GM23338 (cell line): ENCODE results near the gene NBDY. TPM values are rescaled to one million over a fixed set of nuclear protein-coding genes. Genes with fewer than 3 reads are reported as not detected.

Experiments used
- ATAC-seq: fragments of 200-7000 bp; cut with Tn5 transposase; 3 replicates; pipeline ENCODE4 v1.9.1; 2020
- DNase-seq: peaks from one replicate; pipeline ENCODE4 v3.0.0-alpha.2; 2015; ENCODE audit warnings: low spot score
- H2AFZ ChIP-seq: fragments of 200-600 bp; sonication (generic); 2 replicates; pipeline ENCODE4 v1.8.0; 2016; ENCODE audit warnings: antibody characterized with exemption, mild to moderate bottlenecking, moderate library complexity
- H3F3A ChIP-seq: fragments of 200-600 bp; sonication (generic); replicated peaks from 2 replicates; pipeline ENCODE4 v1.8.0; 2017; ENCODE audit warnings: antibody characterized with exemption, mixed run types, low read depth
- H3K27ac ChIP-seq: fragments of 200-600 bp; sonication (generic); 2 replicates; pipeline ENCODE4 v1.6.1; 2016; ENCODE audit warnings: low read depth
- H3K27me3 ChIP-seq: fragments of 200-600 bp; sonication (generic); 2 replicates; pipeline ENCODE4 v1.8.0; 2016; ENCODE audit warnings: mild to moderate bottlenecking, mixed run types, moderate library complexity; ENCODE audit not compliant: insufficient read depth
- H3K36me3 ChIP-seq: fragments of 200-600 bp; sonication (generic); 2 replicates; pipeline ENCODE4 v1.8.0; 2016; ENCODE audit warnings: mild to moderate bottlenecking; ENCODE audit not compliant: insufficient read depth
- H3K4me1 ChIP-seq: fragments of 200-600 bp; sonication (generic); 2 replicates; pipeline ENCODE4 v1.8.0; 2016; ENCODE audit warnings: mild to moderate bottlenecking, moderate library complexity; ENCODE audit not compliant: insufficient read depth
- H3K4me2 ChIP-seq: fragments of 200-600 bp; sonication (generic); 2 replicates; pipeline ENCODE4 v1.7.1; 2017; ENCODE audit warnings: mixed run types
- H3K4me3 ChIP-seq: fragments of 200-600 bp; sonication (generic); 2 replicates; pipeline ENCODE4 v1.6.1; 2016; ENCODE audit warnings: mixed run types
- H3K79me2 ChIP-seq: fragments of 200-600 bp; sonication (generic); replicated peaks from 2 replicates; pipeline ENCODE4 v1.8.0; 2017; ENCODE audit warnings: mild to moderate bottlenecking; ENCODE audit not compliant: insufficient read depth
- H3K9me2 ChIP-seq: fragments of 200-600 bp; sonication (generic); 2 replicates; pipeline ENCODE4 v1.8.0; 2017; ENCODE audit not compliant: insufficient read depth
- H4K20me1 ChIP-seq: fragments of 200-600 bp; sonication (generic); replicated peaks from 2 replicates; pipeline ENCODE4 v1.8.0; 2017; ENCODE audit warnings: mild to moderate bottlenecking; ENCODE audit not compliant: insufficient read depth
- H3K27ac Mint-ChIP-seq: 2 replicates; pipeline ENCODE4 v1.8.0; 2020; ENCODE audit warnings: inconsistent platforms, mild to moderate bottlenecking, moderate library complexity, mixed read lengths
- H3K27me3 Mint-ChIP-seq: 3 replicates; pipeline ENCODE4 v1.8.0; 2022; ENCODE audit warnings: low read depth, mild to moderate bottlenecking, moderate library complexity, mixed read lengths, inconsistent platforms; ENCODE audit not compliant: insufficient read depth, poor library complexity
- H3K36me3 Mint-ChIP-seq: 3 replicates; pipeline ENCODE4 v1.8.0; 2021; ENCODE audit warnings: low read depth, mild to moderate bottlenecking, inconsistent platforms, moderate library complexity, mixed read lengths
- H3K4me1 Mint-ChIP-seq: 3 replicates; pipeline ENCODE4 v1.8.0; 2020; ENCODE audit warnings: mild to moderate bottlenecking, inconsistent platforms, mixed read lengths
- H3K4me3 Mint-ChIP-seq: 3 replicates; pipeline ENCODE4 v1.8.0; 2021; ENCODE audit warnings: moderate library complexity, mild to moderate bottlenecking, inconsistent platforms, mixed read lengths
- H3K9me3 Mint-ChIP-seq: 3 replicates; pipeline ENCODE4 v1.8.0; 2020; ENCODE audit warnings: moderate library complexity, mild to moderate bottlenecking, inconsistent platforms, mixed read lengths
- CREB1 ChIP-seq: fragments of 250-450 bp; sonication (Bioruptor Pico); IDR thresholded peaks from 2 replicates; pipeline ENCODE4 v1.5.0; 2020; ENCODE audit warnings: low read depth, mild to moderate bottlenecking, moderate library complexity
- CTCF ChIP-seq, 2 experiments: fragments of 200-600 bp in 1 of 2; sonication (generic) in 1 of 2; conservative IDR thresholded peaks; 2 replicates each; pipeline versions ENCODE4 v1.5.1 to v1.6.1; 2016 to 2017; ENCODE audit warnings: antibody characterized with exemption in 2 of 2, low read depth in 2 of 2, mild to moderate bottlenecking in 2 of 2, moderate library complexity in 1 of 2
- EZH2 ChIP-seq: fragments of 200-600 bp; sonication (generic); IDR thresholded peaks from one replicate; pipeline ENCODE4 v1.8.0; 2017; ENCODE audit warnings: antibody characterized with exemption, mild to moderate bottlenecking, low read depth; ENCODE audit not compliant: unreplicated experiment
- EZH2phosphoT487 ChIP-seq: fragments of 200-600 bp; sonication (generic); IDR thresholded peaks from one replicate; pipeline ENCODE4 v1.8.1; 2018; ENCODE audit warnings: antibody characterized with exemption; ENCODE audit not compliant: unreplicated experiment
- JUNB ChIP-seq: IDR thresholded peaks from one replicate; pipeline ENCODE4 v1.6.1; 2016; ENCODE audit warnings: antibody characterized with exemption; ENCODE audit not compliant: unreplicated experiment
- NANOG ChIP-seq: IDR thresholded peaks from 2 replicates; pipeline ENCODE4 v1.6.1; 2016; ENCODE audit warnings: antibody characterized with exemption, borderline replicate concordance
- POLR2AphosphoS5 ChIP-seq: IDR thresholded peaks from 2 replicates; pipeline ENCODE4 v1.6.1; 2016; ENCODE audit warnings: antibody characterized with exemption, low read depth
- STAT1 ChIP-seq: IDR thresholded peaks from one replicate; pipeline ENCODE4 v1.6.1; 2016; ENCODE audit warnings: antibody characterized with exemption; ENCODE audit not compliant: unreplicated experiment
- ZNF331 ChIP-seq: fragments of 250-450 bp; sonication (Bioruptor Pico); IDR thresholded peaks from 2 replicates; pipeline ENCODE4 v1.5.0; 2020; ENCODE audit warnings: low read depth, mild to moderate bottlenecking, moderate library complexity
- polyA plus RNA-seq: library from polyadenylated mRNA; unstranded; fragments of >200 nt; fragmentation: Nextera tagmentation; extraction: Ambion mirVana; gene quantifications from 2 replicates; pipeline ENCODE4 v1.2.1, GENCODE V29; 2016
- total RNA-seq: library from RNA; depleted of rRNA; stranded (reverse); fragments of >200 nt; shearing (Covaris generic); gene quantifications from 2 replicates; pipeline ENCODE4 v1.2.3, GENCODE V29; 2014
- TF ChIP-seq, protein P1 (sequence below): IDR thresholded peaks from one replicate; pipeline ENCODE4 v1.6.1; 2018; ENCODE audit warnings: antibody characterized with exemption; ENCODE audit not compliant: unreplicated experiment
- TF ChIP-seq, protein P2 (sequence below): IDR thresholded peaks from 2 replicates; pipeline ENCODE4 v1.6.1; 2016; ENCODE audit warnings: antibody characterized with exemption

The NBDY gene
- total and polyA plus RNA-seq, 2 experiments from 2014 or later: 9.6 to 206 TPM

DNA sequence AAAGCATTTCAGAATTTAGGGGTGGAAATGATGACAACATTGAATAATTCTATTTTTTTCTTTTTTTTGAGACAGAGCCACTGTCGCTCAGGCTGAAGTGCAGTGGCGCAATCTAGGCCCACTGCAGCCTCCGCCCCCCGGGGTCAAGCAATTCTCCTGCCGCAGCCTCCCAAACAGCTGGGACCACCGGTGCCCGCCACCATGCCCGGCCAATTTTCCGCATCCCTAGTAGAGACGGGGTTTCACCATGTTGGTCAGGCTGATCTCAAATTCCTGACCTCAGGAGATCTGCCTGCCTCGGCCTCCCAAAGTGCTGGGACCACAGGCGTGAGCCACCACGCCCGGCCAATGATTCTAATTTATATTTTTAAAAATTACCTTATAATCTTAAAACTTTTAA is 7.2 kb downstream of the NBDY start (continued):
- TF ChIP-seq, protein P1, sequence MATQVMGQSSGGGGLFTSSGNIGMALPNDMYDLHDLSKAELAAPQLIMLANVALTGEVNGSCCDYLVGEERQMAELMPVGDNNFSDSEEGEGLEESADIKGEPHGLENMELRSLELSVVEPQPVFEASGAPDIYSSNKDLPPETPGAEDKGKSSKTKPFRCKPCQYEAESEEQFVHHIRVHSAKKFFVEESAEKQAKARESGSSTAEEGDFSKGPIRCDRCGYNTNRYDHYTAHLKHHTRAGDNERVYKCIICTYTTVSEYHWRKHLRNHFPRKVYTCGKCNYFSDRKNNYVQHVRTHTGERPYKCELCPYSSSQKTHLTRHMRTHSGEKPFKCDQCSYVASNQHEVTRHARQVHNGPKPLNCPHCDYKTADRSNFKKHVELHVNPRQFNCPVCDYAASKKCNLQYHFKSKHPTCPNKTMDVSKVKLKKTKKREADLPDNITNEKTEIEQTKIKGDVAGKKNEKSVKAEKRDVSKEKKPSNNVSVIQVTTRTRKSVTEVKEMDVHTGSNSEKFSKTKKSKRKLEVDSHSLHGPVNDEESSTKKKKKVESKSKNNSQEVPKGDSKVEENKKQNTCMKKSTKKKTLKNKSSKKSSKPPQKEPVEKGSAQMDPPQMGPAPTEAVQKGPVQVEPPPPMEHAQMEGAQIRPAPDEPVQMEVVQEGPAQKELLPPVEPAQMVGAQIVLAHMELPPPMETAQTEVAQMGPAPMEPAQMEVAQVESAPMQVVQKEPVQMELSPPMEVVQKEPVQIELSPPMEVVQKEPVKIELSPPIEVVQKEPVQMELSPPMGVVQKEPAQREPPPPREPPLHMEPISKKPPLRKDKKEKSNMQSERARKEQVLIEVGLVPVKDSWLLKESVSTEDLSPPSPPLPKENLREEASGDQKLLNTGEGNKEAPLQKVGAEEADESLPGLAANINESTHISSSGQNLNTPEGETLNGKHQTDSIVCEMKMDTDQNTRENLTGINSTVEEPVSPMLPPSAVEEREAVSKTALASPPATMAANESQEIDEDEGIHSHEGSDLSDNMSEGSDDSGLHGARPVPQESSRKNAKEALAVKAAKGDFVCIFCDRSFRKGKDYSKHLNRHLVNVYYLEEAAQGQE: no peak
- TF ChIP-seq STAT1: no peak

- H2AFZ ChIP-seq: no peak overlapping the region
- no peak overlapping the region for H3K4me3 ChIP-seq
- H3K4me1 ChIP-seq: no peaks in the 10 kb centered on the region
- no peaks in the 10 kb centered on the region for H3K9me2 ChIP-seq
- no peaks in the 10 kb centered on the region for H3K27me3 ChIP-seq
- no peak overlapping the region for H3K27ac ChIP-seq
- no peaks in the 10 kb centered on the region for H3K36me3 ChIP-seq
- no peak for ATAC-seq
- Mint-ChIP-seq H3K27ac (no peak overlapping the region), H3K9me3 (peaks cover 7% of the 10 kb centered on the region), H3K4me1 (no peaks in the 10 kb centered on the region), H3K27me3 (peaks cover 2% of the 10 kb centered on the region), H3K4me3 (no peak overlapping the region), H3K36me3 (peaks cover 53% of the 10 kb centered on the region)
- no peak for DNase-seq
- H3K79me2 ChIP-seq: peaks cover 79% of the 10 kb centered on the region
- TF ChIP-seq, protein P2, sequence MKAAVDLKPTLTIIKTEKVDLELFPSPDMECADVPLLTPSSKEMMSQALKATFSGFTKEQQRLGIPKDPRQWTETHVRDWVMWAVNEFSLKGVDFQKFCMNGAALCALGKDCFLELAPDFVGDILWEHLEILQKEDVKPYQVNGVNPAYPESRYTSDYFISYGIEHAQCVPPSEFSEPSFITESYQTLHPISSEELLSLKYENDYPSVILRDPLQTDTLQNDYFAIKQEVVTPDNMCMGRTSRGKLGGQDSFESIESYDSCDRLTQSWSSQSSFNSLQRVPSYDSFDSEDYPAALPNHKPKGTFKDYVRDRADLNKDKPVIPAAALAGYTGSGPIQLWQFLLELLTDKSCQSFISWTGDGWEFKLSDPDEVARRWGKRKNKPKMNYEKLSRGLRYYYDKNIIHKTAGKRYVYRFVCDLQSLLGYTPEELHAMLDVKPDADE: no peak
- no peak for TF ChIP-seq EZH2phosphoT487
- no peak for TF ChIP-seq EZH2
- no peak for TF ChIP-seq POLR2AphosphoS5
- H3F3A ChIP-seq: no peaks in the 10 kb centered on the region
- peaks cover 2% of the 10 kb centered on the region; the same call in 1 of the 2 replicates for H4K20me1 ChIP-seq
- H3K4me2 ChIP-seq: no peak overlapping the region
Measured at GRCh38 chrX:56738670-56739069, 9.6 kb downstream of the NBDY start.

DNA sequence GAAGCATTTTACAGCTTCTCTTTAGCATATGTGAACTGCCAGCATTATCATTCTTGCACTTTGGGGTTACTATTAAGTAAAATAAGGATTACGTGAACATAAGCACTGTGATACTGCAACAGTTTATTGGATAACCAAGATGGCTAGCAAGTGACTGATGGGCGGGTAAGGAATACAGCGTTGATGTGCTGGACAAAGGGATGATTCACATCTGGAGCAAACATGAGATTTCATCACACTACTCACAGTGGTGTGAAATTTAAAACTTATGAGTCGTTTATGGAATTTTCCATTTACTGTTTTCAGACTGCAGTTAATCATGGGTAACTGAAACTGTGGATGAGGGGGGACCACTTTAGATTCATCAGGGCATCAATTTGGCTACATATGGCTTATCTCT is 16.0 kb downstream of the NBDY start:
- Histone ChIP-seq H4K20me1 (peaks cover 2% of the 10 kb centered on the region; the same call in 1 of the 2 replicates), H3K36me3 (no peaks in the 10 kb centered on the region), H2AFZ (no peak overlapping the region), H3K4me1 (no peaks in the 10 kb centered on the region), H3K27ac (no peak overlapping the region), H3K4me2 (no peak overlapping the region), H3K79me2 (peaks cover 85% of the 10 kb centered on the region), H3K4me3 (no peak overlapping the region), H3K27me3 (no peaks in the 10 kb centered on the region), H3F3A (no peaks in the 10 kb centered on the region), H3K9me2 (no peaks in the 10 kb centered on the region)
- no peak overlapping the region for H3K4me3 Mint-ChIP-seq
- H3K36me3 Mint-ChIP-seq: peaks cover 55% of the 10 kb centered on the region
- peaks cover 7% of the 10 kb centered on the region for H3K9me3 Mint-ChIP-seq
- peaks cover 12% of the 10 kb centered on the region; the same call in 2 of the 3 replicates for H3K4me1 Mint-ChIP-seq
- no peaks in the 10 kb centered on the region for H3K27me3 Mint-ChIP-seq
- ATAC-seq (no peak), DNase-seq (no peak)
- H3K27ac Mint-ChIP-seq: no peak overlapping the region
- TF ChIP-seq ZNF331 (CRISPR knock-in tag): no peak
- TF ChIP-seq CTCF (conservative IDR thresholded peaks at IDR 0.05; ENCODE audit: low read depth in 2 of 2): no peak
- TF ChIP-seq, protein P2: no peak
- no peak for TF ChIP-seq EZH2
- TF ChIP-seq JUNB: no peak
- no peak for TF ChIP-seq CREB1 (CRISPR knock-in tag)
- TF ChIP-seq EZH2phosphoT487: no peak
- no peak for TF ChIP-seq NANOG
- TF ChIP-seq, protein P1: no peak
- no peak for TF ChIP-seq POLR2AphosphoS5
